ENCODE results near the gene DPM1.

- TF ChIP-seq, protein P1, sequence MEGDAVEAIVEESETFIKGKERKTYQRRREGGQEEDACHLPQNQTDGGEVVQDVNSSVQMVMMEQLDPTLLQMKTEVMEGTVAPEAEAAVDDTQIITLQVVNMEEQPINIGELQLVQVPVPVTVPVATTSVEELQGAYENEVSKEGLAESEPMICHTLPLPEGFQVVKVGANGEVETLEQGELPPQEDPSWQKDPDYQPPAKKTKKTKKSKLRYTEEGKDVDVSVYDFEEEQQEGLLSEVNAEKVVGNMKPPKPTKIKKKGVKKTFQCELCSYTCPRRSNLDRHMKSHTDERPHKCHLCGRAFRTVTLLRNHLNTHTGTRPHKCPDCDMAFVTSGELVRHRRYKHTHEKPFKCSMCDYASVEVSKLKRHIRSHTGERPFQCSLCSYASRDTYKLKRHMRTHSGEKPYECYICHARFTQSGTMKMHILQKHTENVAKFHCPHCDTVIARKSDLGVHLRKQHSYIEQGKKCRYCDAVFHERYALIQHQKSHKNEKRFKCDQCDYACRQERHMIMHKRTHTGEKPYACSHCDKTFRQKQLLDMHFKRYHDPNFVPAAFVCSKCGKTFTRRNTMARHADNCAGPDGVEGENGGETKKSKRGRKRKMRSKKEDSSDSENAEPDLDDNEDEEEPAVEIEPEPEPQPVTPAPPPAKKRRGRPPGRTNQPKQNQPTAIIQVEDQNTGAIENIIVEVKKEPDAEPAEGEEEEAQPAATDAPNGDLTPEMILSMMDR (IDR thresholded peaks at IDR 0.05) = no peak
- no peak for TF ChIP-seq POLR2A (IDR thresholded peaks at IDR 0.05)
These were observed 39.9 kb downstream of the DPM1 start for GRCh38 chr20:50918403-50918802.
